Hepatocyte (in vitro differentiated cells): Measurements from ENCODE around the gene CAD.

ENCODE experiments used
- EZH2 ChIP-seq: fragments of 200-600 bp; sonication (generic); IDR thresholded peaks from 2 replicates; pipeline ENCODE4 v1.6.1; 2016; ENCODE audit warnings: antibody characterized with exemption, mild to moderate bottlenecking, borderline replicate concordance
- EZH2phosphoT487 ChIP-seq: fragments of 200-600 bp; sonication (generic); IDR thresholded peaks from one replicate; pipeline ENCODE4 v1.6.1; 2018; ENCODE audit warnings: antibody characterized with exemption, mild to moderate bottlenecking, low read depth, moderate library complexity; ENCODE audit not compliant: unreplicated experiment, severe bottlenecking
- TF ChIP-seq, protein P1 (sequence below): fragments of 200-600 bp; sonication (generic); IDR thresholded peaks from 2 replicates; pipeline ENCODE4 v1.5.1; 2016; ENCODE audit warnings: antibody characterized with exemption, mild to moderate bottlenecking; ENCODE audit not compliant: poor library complexity

GRCh38 chr2:27220091-27220490, 2.9 kb downstream of the CAD start:
- TF ChIP-seq, protein P1, sequence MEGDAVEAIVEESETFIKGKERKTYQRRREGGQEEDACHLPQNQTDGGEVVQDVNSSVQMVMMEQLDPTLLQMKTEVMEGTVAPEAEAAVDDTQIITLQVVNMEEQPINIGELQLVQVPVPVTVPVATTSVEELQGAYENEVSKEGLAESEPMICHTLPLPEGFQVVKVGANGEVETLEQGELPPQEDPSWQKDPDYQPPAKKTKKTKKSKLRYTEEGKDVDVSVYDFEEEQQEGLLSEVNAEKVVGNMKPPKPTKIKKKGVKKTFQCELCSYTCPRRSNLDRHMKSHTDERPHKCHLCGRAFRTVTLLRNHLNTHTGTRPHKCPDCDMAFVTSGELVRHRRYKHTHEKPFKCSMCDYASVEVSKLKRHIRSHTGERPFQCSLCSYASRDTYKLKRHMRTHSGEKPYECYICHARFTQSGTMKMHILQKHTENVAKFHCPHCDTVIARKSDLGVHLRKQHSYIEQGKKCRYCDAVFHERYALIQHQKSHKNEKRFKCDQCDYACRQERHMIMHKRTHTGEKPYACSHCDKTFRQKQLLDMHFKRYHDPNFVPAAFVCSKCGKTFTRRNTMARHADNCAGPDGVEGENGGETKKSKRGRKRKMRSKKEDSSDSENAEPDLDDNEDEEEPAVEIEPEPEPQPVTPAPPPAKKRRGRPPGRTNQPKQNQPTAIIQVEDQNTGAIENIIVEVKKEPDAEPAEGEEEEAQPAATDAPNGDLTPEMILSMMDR, result no peak
- TF ChIP-seq EZH2phosphoT487 (no peak), EZH2 (no peak)
